ENCODE data around the gene TBCEL. TPM values are rescaled to one million over a fixed set of nuclear protein-coding genes. Genes with fewer than 3 reads are reported as not detected.

Gene TBCEL
- total RNA-seq, 2 donors from 2014 or later: 17.1 TPM

DNA sequence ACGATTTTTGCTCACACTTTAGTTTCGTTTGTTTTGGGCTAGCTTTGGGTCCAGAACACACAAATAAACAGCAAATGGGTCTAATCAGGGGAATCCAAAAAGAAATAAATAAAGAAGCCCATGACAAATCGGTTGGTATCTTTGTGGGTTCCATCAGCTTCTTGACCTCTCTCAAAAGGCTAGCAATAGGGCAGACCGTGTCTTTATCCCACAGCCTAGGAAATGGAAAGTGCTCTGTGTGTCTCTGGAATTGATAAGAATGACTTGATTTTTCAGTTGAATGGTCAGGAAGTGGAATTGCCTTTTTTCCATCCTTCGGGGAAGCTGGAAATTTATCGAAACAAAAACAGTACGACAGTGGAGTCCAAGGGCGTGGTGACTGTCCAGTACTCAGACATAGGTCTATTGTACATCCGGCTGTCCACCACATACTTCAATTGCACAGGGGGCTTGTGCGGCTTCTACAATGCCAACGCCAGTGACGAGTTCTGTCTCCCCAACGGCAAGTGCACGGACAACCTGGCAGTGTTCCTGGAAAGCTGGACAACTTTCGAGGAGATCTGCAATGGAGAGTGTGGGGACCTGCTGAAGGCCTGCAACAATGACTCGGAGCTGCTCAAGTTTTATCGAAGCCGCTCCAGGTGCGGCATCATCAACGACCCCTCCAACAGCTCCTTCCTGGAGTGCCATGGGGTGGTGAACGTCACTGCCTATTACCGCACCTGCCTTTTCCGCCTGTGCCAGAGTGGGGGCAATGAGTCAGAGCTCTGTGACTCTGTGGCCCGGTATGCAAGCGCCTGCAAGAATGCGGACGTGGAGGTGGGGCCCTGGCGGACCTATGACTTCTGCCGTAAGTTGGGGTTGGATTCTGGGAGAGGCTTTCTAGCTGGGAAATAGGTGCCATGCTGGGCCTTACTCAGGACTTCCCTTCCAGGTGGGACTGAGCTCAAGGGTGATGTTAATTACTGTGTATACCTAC, 105.7 kb downstream of the TBCEL start:
- ATAC-seq (no peak), DNase-seq (no peak)
- no peaks in the 10 kb centered on the region for H3K9me3 ChIP-seq (ENCODE audit: control insufficient read depth, low read length, poor library complexity, severe bottlenecking)
- peaks cover 8% of the 10 kb centered on the region for H3K27me3 Mint-ChIP-seq
- H3K4me1 Mint-ChIP-seq: no peaks in the 10 kb centered on the region
- H3K4me3 Mint-ChIP-seq: no peak overlapping the region
- no peak overlapping the region for H3K27ac Mint-ChIP-seq
- no peaks in the 10 kb centered on the region for H3K36me3 Mint-ChIP-seq (ENCODE audit: low read depth)

DNA sequence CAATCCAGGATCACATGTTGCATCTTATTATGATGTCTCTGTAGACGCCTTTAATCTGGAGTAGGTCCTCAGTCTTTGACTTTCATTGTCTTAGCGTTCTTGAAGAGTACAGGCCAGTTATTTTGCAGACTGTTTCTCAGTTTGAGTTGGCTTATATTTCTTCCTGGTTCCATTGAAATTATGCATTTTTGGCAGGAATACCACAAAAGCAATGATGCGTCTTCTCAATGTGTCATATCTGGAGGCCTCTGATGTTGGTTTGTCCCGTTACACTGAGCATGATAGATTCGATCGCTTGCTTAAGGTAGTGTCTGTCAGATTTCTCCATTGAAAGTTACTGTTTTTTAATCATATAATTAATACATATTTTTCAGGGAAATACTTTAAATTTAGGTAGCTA, 107.8 kb downstream of the TBCEL start:
- Mint-ChIP-seq H3K4me3 (no peak overlapping the region), H3K27ac (no peak overlapping the region), H3K27me3 (peaks cover 23% of the 10 kb centered on the region), H3K4me1 (no peaks in the 10 kb centered on the region), H3K36me3 (ENCODE audit: low read depth) (no peaks in the 10 kb centered on the region)
- ATAC-seq (no peak), DNase-seq (no peak)
- H3K9me3 ChIP-seq (ENCODE audit: control insufficient read depth, low read length, poor library complexity, severe bottlenecking): no peaks in the 10 kb centered on the region

DNA sequence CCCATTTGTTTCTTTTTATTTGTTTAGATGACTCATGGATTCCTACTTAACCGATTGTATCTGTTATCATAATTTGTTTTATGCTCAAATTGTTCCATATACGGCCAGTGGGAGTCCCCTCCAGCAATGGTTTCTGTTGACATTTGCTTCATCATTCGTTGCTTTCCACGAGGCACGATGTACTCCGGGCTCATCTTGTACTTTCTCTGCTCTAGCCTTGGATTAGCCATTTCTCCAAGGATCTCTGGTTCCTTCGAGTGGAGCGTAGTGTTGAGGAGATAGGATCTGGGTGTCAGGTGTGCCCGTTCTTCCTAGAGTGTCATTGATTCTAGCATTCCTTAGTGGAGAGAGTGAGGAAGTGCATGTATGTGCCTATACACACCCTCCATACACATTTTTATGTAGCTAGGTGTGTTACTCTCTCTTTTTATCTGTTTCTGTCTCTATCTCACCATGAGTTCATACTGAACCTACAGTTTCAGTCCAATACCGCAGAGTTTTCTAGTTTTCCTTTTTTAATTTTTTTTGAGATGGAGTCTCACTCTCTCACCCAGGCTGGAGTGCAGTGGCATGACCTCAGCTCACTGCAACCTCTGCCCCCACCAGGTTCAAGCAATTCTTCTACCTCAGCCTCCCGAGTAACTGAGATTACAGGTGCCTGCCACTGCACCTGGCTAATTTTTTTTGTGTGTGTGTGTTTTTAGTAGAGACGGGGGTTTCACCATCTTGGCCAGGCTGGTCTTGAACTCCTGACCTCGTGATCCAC, 108.5 kb downstream of the TBCEL start:
- Mint-ChIP-seq H3K27me3 (peaks cover 23% of the 10 kb centered on the region), H3K4me3 (no peak overlapping the region), H3K36me3 (ENCODE audit: low read depth) (no peaks in the 10 kb centered on the region), H3K4me1 (no peaks in the 10 kb centered on the region), H3K27ac (no peak overlapping the region)
- ATAC-seq (no peak), DNase-seq (no peak)
- no peaks in the 10 kb centered on the region for H3K9me3 ChIP-seq (ENCODE audit: control insufficient read depth, low read length, poor library complexity, severe bottlenecking)

DNA sequence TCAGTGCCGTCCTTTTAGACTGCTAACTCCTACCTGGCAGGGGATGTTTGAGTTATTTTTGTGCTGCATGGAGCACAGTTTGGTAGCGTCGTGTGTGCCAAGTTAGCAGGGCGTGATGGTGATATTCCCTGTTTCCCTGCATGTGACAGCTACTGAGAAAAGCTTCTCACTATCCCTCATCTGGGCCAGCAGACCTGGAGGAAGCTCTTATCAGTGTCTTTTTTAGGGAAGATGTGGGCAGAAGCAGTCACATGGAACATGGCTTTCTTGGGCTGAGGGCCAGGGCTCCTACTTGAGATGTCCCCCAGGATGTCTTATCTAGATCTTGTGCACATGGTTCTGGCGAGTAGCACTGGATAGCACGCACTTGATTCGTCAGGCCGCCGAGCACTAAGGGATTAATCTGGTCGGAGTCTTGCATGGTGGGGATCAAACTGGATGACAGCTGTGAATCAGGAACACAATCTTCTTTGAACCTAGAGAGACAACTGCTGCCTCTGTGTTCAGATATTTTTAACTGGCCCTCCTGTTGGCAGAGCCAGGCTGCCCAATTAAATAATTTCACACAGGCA, 110.9 kb downstream of the TBCEL start:
- Mint-ChIP-seq H3K27me3 (peaks cover 22% of the 10 kb centered on the region), H3K4me1 (no peaks in the 10 kb centered on the region), H3K4me3 (no peak overlapping the region), H3K27ac (no peak overlapping the region), H3K36me3 (ENCODE audit: low read depth) (peaks cover 1% of the 10 kb centered on the region)
- ATAC-seq: no peak
- no peaks in the 10 kb centered on the region for H3K9me3 ChIP-seq (ENCODE audit: control insufficient read depth, low read length, poor library complexity, severe bottlenecking)
- DNase-seq: no peak

DNA sequence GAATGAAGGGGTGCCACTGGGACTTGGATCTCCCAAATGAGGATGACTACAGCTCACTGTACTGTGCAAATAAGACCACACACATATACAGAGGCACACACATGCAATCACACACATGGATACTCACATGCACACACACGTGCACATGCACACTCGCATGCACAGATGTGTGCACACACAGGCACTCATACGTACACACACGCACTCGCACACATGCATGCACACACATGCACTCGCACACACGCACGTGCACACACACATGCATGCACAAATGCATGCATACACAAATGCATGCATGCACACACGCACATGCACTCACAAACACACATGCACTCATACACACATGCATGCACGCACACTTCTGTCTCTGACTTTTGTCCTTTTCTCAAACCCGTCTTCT, 113.1 kb downstream of the TBCEL start:
- H3K27me3 Mint-ChIP-seq: peaks cover 37% of the 10 kb centered on the region
- peaks cover 7% of the 10 kb centered on the region for H3K36me3 Mint-ChIP-seq (ENCODE audit: low read depth)
- H3K27ac Mint-ChIP-seq: no peak overlapping the region
- DNase-seq (no peak), ATAC-seq (no peak)
- H3K4me1 Mint-ChIP-seq: peaks cover 2% of the 10 kb centered on the region
- no peak overlapping the region for H3K4me3 Mint-ChIP-seq
- no peaks in the 10 kb centered on the region for H3K9me3 ChIP-seq (ENCODE audit: control insufficient read depth, low read length, poor library complexity, severe bottlenecking)

DNA sequence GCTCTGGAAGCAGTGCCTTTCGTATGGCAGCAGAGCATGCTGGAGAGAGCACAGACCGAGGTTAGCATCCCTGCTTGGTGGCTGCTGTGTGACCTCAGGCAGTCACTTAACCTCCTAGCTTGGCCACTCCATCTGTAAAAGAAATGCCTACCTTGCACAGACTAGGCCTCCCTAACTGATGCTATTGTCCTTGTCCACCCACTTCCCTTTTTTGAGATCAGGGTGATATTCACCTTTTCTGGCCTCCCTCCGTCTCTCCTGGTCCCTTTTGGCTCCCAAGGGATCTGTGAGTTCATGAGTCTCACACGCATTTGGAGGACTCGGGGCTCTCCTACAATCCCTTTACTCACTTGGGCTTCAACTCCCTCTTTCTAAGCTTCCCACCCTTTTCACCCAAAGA, 114.4 kb downstream of the TBCEL start:
- no peaks in the 10 kb centered on the region for H3K9me3 ChIP-seq (ENCODE audit: control insufficient read depth, low read length, poor library complexity, severe bottlenecking)
- Mint-ChIP-seq H3K4me3 (no peak overlapping the region), H3K27ac (no peak overlapping the region), H3K27me3 (peaks cover 43% of the 10 kb centered on the region), H3K36me3 (ENCODE audit: low read depth) (peaks cover 7% of the 10 kb centered on the region), H3K4me1 (peaks cover 2% of the 10 kb centered on the region)
- DNase-seq (no peak), ATAC-seq (no peak)

DNA sequence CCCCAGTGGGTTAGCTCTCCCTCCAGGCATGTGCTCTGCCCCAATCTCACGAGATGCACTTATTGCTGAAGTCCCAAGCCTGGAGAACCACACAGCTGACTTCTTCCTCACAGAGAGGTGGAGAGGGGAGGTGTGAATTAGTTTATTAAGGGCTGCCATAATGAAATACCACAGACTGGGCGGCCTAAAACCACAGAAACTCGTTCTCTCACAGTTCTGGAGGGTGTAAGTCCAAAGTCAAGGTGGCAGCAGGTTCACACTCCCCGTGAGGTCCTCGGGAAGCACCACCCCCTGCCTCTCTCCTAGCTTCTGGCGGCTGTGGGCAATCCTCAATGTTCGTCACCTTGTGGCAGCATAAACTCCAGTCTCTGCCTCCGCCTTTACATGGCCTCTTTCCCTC, 116.5 kb downstream of the TBCEL start:
- H3K36me3 Mint-ChIP-seq (ENCODE audit: low read depth): peaks cover 7% of the 10 kb centered on the region
- ATAC-seq (no peak), DNase-seq (no peak)
- no peak overlapping the region for H3K27ac Mint-ChIP-seq
- no peaks in the 10 kb centered on the region for H3K9me3 ChIP-seq (ENCODE audit: control insufficient read depth, low read length, poor library complexity, severe bottlenecking)
- peaks cover 43% of the 10 kb centered on the region for H3K27me3 Mint-ChIP-seq
- H3K4me3 Mint-ChIP-seq: no peak overlapping the region
- peaks cover 2% of the 10 kb centered on the region for H3K4me1 Mint-ChIP-seq

Other genes with a start within 250 kb of the TBCEL start
- gene TECTA, start 77.1 kb downstream of the TBCEL start, total RNA-seq: under 1 TPM; 0.25 to 0.57 TPM